Uterus (tissue), 2 donors: ENCODE data around the gene ADK.

Experiments
- CTCF ChIP-seq, 4 experiments: fragments of 200-600 bp in 2 of 4; fragments of 450-650 bp in 2 of 4; sonication (generic) in 2 of 4; IDR thresholded peaks; one replicate each; pipeline ENCODE4 v1.5.1; 2016 to 2019; ENCODE audit warnings: antibody characterized with exemption in 4 of 4, mild to moderate bottlenecking in 2 of 4, moderate library complexity in 1 of 4
- POLR2A ChIP-seq, 2 donors: fragments of 450-650 bp; IDR thresholded peaks; one replicate each; pipeline ENCODE4 v1.6.1; 2016; ENCODE audit warnings: antibody characterized with exemption in 2 of 2, mild to moderate bottlenecking in 1 of 2, moderate library complexity in 1 of 2

- no peak for TF ChIP-seq POLR2A (IDR thresholded peaks at IDR 0.05)
- TF ChIP-seq CTCF (IDR thresholded peaks at IDR 0.05): no peak
These were observed 163.1 kb downstream of the ADK start for GRCh38 chr10:74314166-74314565.
